OCI-LY7 (cell line): ENCODE results near the gene MAVS.

Source experiments
- EZH2phosphoT487 ChIP-seq: fragments of 200-600 bp; sonication (generic); IDR thresholded peaks from 2 replicates; pipeline ENCODE4 v1.6.1; 2018; ENCODE audit warnings: low read depth, borderline replicate concordance, mild to moderate bottlenecking, mixed run types, antibody characterized with exemption, low read length, moderate library complexity, mixed read lengths
- TF ChIP-seq, protein P1 (sequence below): fragments of 200-600 bp; sonication (generic); conservative IDR thresholded peaks from 2 replicates; pipeline ENCODE4 v1.5.1; 2014; ENCODE audit warnings: mild to moderate bottlenecking, antibody characterized with exemption, low read length, moderate library complexity, mixed read lengths

DNA sequence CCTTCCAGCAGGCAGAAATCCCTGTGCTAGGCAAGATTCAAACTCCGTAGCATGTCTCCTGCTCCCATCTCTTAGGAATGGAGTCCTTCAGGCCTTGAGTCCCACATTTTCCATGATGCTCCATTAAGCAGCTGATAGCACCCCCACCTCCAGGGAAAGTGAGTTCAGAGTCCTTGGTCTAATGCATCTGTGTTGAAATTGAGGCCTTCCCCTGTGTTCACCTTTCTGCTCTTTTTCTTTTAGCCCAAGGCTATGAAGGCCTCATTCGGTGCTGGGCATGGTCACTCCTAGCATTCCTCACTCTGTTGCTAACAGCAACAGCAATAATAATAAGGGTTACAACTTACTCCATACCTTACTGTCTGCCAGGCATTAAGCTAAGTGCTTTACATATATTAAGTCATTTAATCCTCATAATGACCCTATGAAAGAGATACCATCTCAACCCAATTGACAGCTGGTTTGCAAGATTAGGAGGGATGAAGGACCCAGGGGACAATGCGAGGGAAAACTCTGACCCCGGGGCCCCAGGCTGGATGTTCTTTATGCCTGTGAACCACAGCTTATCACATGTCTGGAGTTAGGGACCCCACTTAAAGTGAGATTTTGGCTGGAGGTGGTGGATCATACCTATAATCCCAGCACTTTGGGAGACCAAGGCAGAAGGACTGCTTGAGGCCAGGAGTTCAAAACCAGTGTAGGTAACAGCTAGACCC is 25.1 kb downstream of the MAVS start:
- TF ChIP-seq, protein P1, sequence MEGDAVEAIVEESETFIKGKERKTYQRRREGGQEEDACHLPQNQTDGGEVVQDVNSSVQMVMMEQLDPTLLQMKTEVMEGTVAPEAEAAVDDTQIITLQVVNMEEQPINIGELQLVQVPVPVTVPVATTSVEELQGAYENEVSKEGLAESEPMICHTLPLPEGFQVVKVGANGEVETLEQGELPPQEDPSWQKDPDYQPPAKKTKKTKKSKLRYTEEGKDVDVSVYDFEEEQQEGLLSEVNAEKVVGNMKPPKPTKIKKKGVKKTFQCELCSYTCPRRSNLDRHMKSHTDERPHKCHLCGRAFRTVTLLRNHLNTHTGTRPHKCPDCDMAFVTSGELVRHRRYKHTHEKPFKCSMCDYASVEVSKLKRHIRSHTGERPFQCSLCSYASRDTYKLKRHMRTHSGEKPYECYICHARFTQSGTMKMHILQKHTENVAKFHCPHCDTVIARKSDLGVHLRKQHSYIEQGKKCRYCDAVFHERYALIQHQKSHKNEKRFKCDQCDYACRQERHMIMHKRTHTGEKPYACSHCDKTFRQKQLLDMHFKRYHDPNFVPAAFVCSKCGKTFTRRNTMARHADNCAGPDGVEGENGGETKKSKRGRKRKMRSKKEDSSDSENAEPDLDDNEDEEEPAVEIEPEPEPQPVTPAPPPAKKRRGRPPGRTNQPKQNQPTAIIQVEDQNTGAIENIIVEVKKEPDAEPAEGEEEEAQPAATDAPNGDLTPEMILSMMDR: no peak
- TF ChIP-seq EZH2phosphoT487: no peak
